ENCODE results near the gene GAL.
"Not testable (repeated sequence)": the region's sequence is repeated elsewhere in the genome, so short reads cannot be mapped to it uniquely, and the experiment has no call there.

DNA sequence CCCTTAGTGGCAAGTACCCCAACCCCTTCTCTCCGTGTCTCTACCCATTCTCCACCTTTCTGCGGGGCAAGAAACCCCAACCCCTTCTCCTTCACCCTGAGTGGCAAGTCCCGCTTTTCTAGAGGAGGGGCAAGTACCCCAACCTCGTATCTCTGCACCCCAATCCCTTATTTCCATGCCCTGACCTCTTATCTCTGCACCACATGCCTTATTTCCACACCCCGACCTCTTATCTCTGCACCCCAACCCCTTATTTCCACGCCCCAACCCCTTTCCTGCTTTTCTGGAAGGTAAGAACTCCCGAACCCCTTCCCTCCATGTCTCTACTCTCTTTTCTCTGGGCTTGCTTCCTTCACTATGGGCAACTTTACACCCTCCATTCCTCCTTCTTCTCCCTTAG, 49.7 kb upstream of the GAL start:
- not testable (repeated sequence) for TF ChIP-seq POLR2A (IDR thresholded peaks at IDR 0.05)
- TF ChIP-seq, protein P1, sequence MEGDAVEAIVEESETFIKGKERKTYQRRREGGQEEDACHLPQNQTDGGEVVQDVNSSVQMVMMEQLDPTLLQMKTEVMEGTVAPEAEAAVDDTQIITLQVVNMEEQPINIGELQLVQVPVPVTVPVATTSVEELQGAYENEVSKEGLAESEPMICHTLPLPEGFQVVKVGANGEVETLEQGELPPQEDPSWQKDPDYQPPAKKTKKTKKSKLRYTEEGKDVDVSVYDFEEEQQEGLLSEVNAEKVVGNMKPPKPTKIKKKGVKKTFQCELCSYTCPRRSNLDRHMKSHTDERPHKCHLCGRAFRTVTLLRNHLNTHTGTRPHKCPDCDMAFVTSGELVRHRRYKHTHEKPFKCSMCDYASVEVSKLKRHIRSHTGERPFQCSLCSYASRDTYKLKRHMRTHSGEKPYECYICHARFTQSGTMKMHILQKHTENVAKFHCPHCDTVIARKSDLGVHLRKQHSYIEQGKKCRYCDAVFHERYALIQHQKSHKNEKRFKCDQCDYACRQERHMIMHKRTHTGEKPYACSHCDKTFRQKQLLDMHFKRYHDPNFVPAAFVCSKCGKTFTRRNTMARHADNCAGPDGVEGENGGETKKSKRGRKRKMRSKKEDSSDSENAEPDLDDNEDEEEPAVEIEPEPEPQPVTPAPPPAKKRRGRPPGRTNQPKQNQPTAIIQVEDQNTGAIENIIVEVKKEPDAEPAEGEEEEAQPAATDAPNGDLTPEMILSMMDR (IDR thresholded peaks at IDR 0.05) = not testable (repeated sequence)
